ENCODE data around the gene TBX5.

The TBX5 gene

DNA sequence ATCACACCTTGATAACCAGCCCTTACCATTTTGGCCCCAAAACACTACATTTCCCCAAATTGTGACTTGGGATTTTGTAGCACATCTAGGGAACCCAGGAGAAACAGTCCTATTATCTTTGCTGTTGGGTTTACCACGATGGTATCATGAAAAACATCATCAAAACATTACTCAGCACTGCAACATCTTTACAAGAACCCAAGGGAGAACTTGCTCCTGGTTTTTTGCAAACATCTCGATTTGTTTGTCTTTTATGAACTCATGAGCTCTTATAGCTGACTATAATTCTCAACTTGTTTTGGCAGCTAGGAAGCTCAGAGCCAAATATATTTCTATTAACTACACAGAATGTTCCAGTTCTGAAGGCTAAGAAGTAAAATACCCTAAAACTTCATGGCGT lies 65.7 kb downstream of the TBX5 start:
- H3K4me3 ChIP-seq (ENCODE audit: low read depth, low read length), result no peak overlapping the region
- H2AFZ ChIP-seq, result no peak overlapping the region
- no peaks in the 10 kb centered on the region for H3K79me2 ChIP-seq

DNA sequence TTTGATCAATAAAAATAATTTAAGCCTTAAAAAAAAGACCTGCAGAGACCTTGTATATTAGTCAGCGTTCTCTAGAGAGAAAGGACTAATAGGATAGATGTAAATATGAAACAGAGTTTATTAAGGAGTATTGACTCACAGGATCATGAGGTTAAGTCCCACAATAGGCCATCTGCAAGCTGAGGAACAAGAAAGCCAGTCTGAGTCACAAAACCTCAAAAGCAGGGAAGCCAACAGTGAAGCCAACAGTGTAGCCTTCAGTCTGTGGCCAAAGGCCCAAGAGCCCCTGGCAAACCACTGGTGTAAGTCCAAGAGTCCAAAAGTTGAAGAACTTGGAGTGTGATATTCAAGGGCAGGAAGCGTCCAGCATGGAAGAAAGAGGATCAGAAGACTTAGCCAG lies 66.3 kb downstream of the TBX5 start:
- Histone ChIP-seq H3K4me3 (ENCODE audit: low read depth, low read length) (no peak overlapping the region), H3K27me3 (ENCODE audit: control insufficient read depth, insufficient read depth, low read length) (no peaks in the 10 kb centered on the region), H3K4me2 (ENCODE audit: low read length) (no peak overlapping the region), H3K79me2 (no peaks in the 10 kb centered on the region), H3K9me3 (ENCODE audit: control insufficient read depth, low read length) (no peaks in the 10 kb centered on the region), H3K9ac (no peak overlapping the region), H3K36me3 (ENCODE audit: control insufficient read depth, insufficient read depth, low read length) (no peaks in the 10 kb centered on the region), H3K4me1 (no peaks in the 10 kb centered on the region), H3K27ac (no peak overlapping the region), H2AFZ (no peak overlapping the region)
- no peak for TF ChIP-seq CTCF (IDR thresholded peaks at IDR 0.05)

More for the DNA sequence above, 65.7 kb downstream of the TBX5 start:
- no peak for TF ChIP-seq CTCF (IDR thresholded peaks at IDR 0.05)
- Histone ChIP-seq H3K27ac (no peak overlapping the region), H3K9me3 (ENCODE audit: control insufficient read depth, low read length) (no peaks in the 10 kb centered on the region), H3K27me3 (ENCODE audit: control insufficient read depth, insufficient read depth, low read length) (no peaks in the 10 kb centered on the region), H3K36me3 (ENCODE audit: control insufficient read depth, insufficient read depth, low read length) (no peaks in the 10 kb centered on the region), H3K9ac (no peak overlapping the region), H3K4me2 (ENCODE audit: low read length) (no peak overlapping the region), H3K4me1 (no peaks in the 10 kb centered on the region)

DNA sequence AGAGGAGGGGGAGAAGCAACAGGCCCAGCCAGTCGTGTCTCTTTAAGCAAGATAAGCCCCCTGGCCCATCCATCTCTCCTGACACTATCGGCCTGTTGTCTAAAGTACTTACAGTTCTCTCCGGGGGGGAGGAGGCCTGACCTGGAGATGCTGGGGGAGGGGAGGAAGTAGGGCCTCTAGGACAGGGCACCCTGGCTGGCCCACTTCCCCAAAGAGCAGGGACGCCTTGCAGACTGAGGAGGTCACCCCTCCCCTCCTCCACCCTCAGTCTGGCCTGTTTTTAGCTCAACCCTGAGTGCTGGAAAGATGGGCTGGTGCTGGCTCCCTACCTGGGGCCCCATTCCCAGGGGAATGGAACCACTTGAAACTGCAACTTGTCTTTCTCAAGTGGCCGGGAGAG lies 70.3 kb downstream of the TBX5 start:
- Histone ChIP-seq H3K36me3 (ENCODE audit: control insufficient read depth, insufficient read depth, low read length) (no peaks in the 10 kb centered on the region), H2AFZ (no peak overlapping the region), H3K9me3 (ENCODE audit: control insufficient read depth, low read length) (no peaks in the 10 kb centered on the region), H3K27me3 (ENCODE audit: control insufficient read depth, insufficient read depth, low read length) (no peaks in the 10 kb centered on the region), H3K4me2 (ENCODE audit: low read length) (no peak overlapping the region), H3K4me3 (ENCODE audit: low read depth, low read length) (no peak overlapping the region), H3K9ac (no peak overlapping the region), H3K79me2 (no peaks in the 10 kb centered on the region), H3K27ac (no peak overlapping the region), H3K4me1 (no peaks in the 10 kb centered on the region)
- TF ChIP-seq CTCF (IDR thresholded peaks at IDR 0.05), result no peak

GRCh38 chr12:114334395-114334794 lies 71.5 kb downstream of the TBX5 start:
- no peak overlapping the region for H2AFZ ChIP-seq
- H3K9ac ChIP-seq, result no peak overlapping the region
- H3K9me3 ChIP-seq (ENCODE audit: control insufficient read depth, low read length), result no peaks in the 10 kb centered on the region
- H3K36me3 ChIP-seq (ENCODE audit: control insufficient read depth, insufficient read depth, low read length), result no peaks in the 10 kb centered on the region
- TF ChIP-seq CTCF (IDR thresholded peaks at IDR 0.05), result no peak
- H3K4me2 ChIP-seq (ENCODE audit: low read length), result no peak overlapping the region
- H3K79me2 ChIP-seq, result no peaks in the 10 kb centered on the region
- H3K27me3 ChIP-seq (ENCODE audit: control insufficient read depth, insufficient read depth, low read length), result no peaks in the 10 kb centered on the region
- no peak overlapping the region for H3K4me3 ChIP-seq (ENCODE audit: low read depth, low read length)
- H3K4me1 ChIP-seq, result no peaks in the 10 kb centered on the region
- H3K27ac ChIP-seq, result no peak overlapping the region

DNA sequence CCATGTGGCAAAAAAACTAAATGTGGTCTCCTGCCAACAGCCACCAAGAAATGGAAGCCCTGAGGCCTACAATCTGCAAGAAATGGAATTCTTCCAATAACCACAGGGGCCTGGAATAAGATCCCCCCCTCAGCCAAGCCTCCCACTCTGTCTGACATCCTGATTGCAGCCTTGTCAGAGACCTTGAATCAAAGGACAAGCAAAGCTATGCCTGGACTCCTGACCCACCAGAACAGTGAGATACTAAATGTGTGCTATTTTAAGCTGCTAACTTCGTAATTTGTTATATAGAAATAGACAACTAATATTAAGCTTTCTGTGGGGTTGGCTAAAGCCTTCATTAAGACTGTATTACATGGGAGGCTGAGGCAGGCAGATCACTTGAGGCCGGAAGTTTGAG lies 77.7 kb downstream of the TBX5 start:
- Histone ChIP-seq H3K36me3 (ENCODE audit: control insufficient read depth, insufficient read depth, low read length) (no peaks in the 10 kb centered on the region), H3K4me2 (ENCODE audit: low read length) (no peak overlapping the region), H3K79me2 (no peaks in the 10 kb centered on the region), H3K9ac (no peak overlapping the region), H3K9me3 (ENCODE audit: control insufficient read depth, low read length) (peaks cover 5% of the 10 kb centered on the region), H2AFZ (no peak overlapping the region), H3K27me3 (ENCODE audit: control insufficient read depth, insufficient read depth, low read length) (no peaks in the 10 kb centered on the region), H3K27ac (no peak overlapping the region), H3K4me3 (ENCODE audit: low read depth, low read length) (no peak overlapping the region), H3K4me1 (no peaks in the 10 kb centered on the region)
- TF ChIP-seq CTCF (IDR thresholded peaks at IDR 0.05), result no peak

All from parathyroid adenoma (tissue), 2 donors.